Measurements from ENCODE around the gene PKD2.
"Not testable (repeated sequence)": the region's sequence is repeated elsewhere in the genome, so short reads cannot be mapped to it uniquely, and the experiment has no call there.

The PKD2 gene

DNA sequence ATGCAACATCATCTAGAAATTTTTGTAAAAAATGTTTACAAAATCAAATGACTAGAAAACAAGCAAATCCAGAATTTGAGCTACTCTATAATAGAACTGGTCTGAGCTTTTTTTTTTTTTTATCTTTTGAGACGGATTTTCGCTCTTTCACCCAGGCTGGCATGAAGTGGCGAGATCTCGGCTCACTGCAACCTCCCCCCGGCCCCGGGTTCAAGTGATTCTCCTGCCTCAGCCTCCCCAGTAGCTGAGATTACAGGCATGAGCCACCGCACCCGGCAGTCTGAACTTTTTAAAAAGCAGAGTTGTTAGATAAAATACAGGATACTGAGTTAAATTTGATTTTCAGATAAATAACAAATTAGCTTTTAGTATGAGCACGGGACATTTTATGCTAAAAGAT lies 20.9 kb upstream of the PKD2 start:
- no peak for DNase-seq (ENCODE audit: low read depth)

DNA sequence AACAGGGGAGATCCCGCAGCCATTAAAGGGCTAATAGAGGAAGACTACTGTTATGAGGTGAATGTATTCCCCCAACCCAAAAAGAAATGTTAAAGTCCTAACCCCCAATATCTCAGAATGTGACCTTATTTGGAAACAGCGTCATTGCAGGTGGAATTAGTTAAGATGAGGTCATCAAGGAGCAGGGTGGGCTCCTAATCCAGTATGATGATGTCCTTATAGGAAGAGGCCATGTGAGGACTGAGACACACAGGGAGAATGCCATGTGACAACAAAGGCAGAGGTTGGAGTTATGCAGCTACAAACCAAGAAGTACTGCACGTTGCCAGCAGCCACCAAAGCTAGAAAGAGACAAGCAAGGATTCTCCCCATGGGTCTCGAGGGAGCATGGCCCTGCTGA lies 17.7 kb upstream of the PKD2 start:
- no peak for DNase-seq (ENCODE audit: low read depth)

GRCh38 chr4:87995435-87995834 lies 12.0 kb upstream of the PKD2 start:
- no peak for DNase-seq (ENCODE audit: low read depth)

GRCh38 chr4:87999191-87999691 lies 8.2 kb upstream of the PKD2 start:
- DNase-seq (ENCODE audit: low read depth), result not testable (repeated sequence)

DNA sequence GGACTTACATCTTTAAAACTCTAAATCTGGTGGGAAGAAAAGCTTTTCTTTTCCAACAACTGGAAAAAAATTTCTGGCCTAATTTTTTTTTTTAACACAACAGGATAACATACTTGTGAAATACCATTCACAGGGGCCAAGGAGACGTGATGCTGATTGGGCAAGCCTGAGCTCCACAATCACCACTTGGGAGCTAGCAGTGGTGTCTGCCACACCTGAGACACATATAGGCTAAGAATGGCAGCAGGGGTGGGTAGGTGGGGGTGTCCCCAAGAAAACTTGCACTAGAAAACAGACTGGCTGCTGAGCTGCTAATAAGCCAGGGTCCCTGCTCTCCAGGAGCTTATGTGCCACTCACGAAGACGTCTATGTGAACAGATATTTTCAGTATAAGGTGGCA lies 5.6 kb upstream of the PKD2 start:
- no peak for DNase-seq (ENCODE audit: low read depth)

- DNase-seq (ENCODE audit: low read depth), result no peak
Observed at GRCh38 chr4:88002786-88003185, 4.6 kb upstream of the PKD2 start.

- no peak for DNase-seq (ENCODE audit: low read depth)
Observed at GRCh38 chr4:88003261-88003660, 4.2 kb upstream of the PKD2 start.

DNA sequence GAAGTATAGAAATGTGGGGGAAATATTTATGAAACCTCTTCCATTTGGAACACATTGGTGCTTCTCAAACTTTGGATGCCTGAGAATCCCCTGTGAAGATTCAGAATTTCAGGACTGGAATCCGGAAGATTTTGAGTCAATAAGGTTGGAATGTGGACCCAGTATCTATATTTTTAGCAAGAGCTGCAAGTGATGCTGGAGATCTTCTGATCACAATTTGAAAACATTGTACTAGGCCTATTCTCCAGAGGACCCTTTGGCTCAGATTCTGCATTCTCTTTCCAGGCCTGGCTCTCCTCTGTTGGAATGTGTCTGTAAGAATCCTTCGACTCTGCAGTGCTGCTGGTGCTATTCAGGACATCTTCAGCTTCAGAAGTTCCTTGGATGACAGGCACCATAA lies 2.4 kb upstream of the PKD2 start:
- no peak for DNase-seq (ENCODE audit: low read depth)

- no peak for DNase-seq (ENCODE audit: low read depth)
Observed at GRCh38 chr4:88005946-88006345, 1.5 kb upstream of the PKD2 start.

- DNase-seq (ENCODE audit: low read depth), result no peak
Observed at GRCh38 chr4:88006956-88007303, 505 bp upstream of the PKD2 start.

DNA sequence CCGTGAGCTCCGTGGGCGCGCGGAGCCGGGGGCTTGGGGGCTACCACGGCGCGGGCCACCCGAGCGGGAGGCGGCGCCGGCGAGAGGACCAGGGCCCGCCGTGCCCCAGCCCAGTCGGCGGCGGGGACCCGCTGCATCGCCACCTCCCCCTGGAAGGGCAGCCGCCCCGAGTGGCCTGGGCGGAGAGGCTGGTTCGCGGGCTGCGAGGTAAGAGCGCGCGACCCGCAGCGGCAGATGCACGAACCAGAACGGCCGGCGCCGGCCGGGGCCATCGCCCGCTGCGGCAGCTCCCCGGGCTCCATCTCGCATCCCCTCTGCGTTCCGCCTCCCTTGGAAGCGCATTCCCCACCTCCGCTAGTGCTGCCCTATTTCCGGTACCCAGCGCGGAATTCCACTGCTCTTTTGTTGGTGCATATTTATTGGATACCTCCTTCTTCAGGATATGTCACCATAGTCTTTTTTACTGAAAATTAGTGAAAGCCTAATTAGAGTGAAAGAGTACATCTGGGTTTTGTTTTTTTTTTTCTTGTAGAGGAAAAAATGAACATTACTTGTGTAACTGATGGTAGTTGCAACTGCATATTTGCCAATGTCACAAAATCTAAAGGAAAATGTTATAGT lies 797 bp downstream of the PKD2 start:
- no peak for DNase-seq (ENCODE audit: low read depth)

GRCh38 chr4:88008743-88009171 lies 1.3 kb downstream of the PKD2 start:
- DNase-seq (ENCODE audit: low read depth), result no peak

- no peak for DNase-seq (ENCODE audit: low read depth)
Observed at GRCh38 chr4:88009871-88010270, 2.4 kb downstream of the PKD2 start.

GRCh38 chr4:88010966-88011365 lies 3.5 kb downstream of the PKD2 start:
- no peak for DNase-seq (ENCODE audit: low read depth)

- DNase-seq (ENCODE audit: low read depth), result no peak
Observed at GRCh38 chr4:88012647-88013046, 5.2 kb downstream of the PKD2 start.

- no peak for DNase-seq (ENCODE audit: low read depth)
Observed at GRCh38 chr4:88014386-88014905, 7.0 kb downstream of the PKD2 start.

DNA sequence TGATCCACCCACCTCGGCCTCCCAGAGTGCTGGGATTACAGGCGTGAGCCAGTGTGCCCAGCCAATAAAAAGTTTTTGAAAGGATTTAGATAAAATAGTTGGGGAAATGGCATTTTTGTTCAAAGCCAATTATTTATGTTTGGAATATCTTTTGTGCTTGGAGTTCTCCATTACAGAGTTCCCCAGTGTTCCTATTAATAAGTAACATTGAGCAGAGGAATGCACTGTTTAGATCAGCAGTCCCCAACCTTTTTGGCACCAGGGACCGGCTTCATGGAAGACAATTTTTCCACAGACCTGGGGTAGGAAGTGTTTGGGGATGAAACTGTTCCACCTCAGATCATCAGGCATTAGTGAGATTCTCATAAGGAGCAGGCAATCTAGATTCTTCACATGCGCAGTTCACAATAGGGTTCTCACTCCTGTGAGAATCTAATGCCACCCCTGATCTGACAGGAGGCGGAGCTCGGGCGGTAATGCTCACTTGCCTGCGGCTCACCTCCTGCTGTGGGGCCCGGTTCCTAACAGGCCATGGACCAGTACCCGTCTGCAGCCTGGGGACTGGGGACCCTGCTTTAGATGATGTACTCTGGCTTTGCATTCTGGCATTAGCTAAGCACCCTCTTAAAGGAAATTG lies 8.3 kb downstream of the PKD2 start:
- DNase-seq (ENCODE audit: low read depth), result no peak

GRCh38 chr4:88017516-88018297 lies 10.3 kb downstream of the PKD2 start:
- no peak for DNase-seq (ENCODE audit: low read depth)

- DNase-seq (ENCODE audit: low read depth), result no peak
Observed at GRCh38 chr4:88018466-88018865, 11.0 kb downstream of the PKD2 start.

DNA sequence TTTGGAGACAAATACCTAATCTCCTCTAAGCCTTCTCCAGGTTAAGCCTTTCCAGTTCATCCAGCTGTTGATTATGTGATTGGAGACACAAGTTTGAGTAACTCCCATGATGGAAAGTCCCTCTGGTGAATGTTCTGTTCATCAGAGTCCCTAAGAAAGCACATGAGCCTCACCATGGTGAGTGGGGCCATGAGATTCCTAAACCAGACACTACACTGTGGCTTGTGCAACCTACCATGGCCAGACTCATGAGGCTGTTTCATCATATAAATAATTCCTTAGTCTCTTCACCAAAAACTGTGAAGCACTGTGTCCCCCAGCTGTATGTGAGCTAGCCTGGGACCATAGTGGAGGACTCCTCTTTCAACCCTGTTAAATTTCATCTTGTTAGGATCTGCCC lies 14.4 kb downstream of the PKD2 start:
- no peak for DNase-seq (ENCODE audit: low read depth)

GRCh38 chr4:88022289-88022688 lies 14.9 kb downstream of the PKD2 start:
- no peak for DNase-seq (ENCODE audit: low read depth)

DNA sequence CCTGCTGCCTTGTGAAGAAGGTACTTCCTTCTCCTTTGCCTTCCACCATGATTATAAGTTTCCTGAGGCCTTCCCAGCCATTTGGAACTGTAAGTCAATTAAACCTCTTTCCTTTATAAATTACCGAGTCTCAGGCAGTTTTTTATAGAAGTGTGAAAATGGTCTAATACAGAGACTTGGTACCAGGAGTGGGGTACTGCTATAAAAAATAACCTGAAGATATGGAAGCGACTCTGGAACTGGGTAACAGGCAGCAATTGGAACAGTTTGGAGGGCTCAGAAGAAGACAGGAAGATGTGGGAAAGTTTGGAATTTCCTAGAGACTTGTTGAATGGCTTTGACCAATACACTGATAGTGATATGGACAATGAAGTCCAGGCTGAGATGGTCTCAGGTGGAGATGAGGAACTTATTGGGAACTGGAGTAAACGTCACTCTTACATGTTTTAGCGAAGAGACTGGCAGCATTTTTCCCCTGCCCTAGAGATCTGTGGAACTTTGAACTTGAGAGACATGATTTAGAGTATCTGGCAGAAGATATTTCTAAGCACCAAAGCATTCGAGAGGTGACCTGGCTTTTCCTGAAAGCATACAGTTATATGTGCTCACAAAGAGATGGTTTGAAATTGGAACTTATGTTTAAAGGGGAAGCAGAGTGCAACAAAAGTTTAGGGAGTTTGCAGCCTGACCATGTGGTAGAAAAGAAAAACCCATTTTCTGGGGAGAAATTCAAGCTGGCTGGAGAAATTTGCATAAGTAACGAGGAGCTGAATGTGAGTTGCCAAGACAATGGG lies 18.6 kb downstream of the PKD2 start:
- not testable (repeated sequence) for DNase-seq (ENCODE audit: low read depth)
